GM19397 (cell line): ENCODE data around the gene FRMD4A.

Source experiments
- ATAC-seq: cut with Tn5 transposase; IDR thresholded peaks from one replicate; pipeline ENCODE4 v1.9.1; 2021; ENCODE audit warnings: mild to moderate bottlenecking, moderate library complexity; ENCODE audit not compliant: unreplicated experiment

The FRMD4A gene

DNA sequence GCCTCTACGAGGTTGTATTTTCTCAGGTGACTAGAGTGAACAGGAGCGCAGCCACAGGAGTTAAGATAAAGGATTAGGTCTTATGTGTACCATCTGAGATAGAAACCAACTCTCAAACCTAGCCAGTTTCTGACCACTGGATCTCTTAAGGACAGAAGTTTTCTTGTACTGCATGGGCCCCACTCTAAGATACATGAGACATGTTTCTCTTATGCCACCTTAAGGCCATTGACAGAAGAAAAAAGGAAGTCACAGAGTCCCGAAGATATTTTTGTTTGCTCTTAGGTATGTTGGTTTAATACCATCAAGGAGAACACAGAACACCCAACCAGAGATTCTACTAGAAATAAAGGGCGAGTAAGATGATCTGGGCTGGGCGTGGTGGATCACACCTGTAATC lies 335.8 kb downstream of the FRMD4A start:
- no peak for ATAC-seq

DNA sequence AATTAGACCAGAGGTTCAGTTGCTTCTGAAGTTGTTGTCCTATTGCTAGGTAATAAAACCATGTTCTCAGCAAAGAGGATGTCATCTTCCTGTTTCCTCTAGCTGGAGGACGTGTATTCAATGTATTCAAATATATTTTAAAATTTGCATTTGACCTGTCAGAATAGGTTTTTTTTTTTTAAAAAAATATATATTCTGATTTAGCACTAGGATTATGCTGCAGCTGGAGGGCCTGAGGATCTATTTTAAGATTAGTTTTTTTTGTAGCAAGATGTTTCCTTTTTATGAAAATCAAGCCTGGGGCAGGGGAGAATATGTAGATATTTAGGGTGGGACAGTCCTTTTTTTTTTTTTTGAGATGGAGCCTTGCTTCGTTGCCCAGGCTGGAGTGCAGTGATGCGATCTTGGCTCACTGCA lies 337.0 kb downstream of the FRMD4A start:
- no peak for ATAC-seq

DNA sequence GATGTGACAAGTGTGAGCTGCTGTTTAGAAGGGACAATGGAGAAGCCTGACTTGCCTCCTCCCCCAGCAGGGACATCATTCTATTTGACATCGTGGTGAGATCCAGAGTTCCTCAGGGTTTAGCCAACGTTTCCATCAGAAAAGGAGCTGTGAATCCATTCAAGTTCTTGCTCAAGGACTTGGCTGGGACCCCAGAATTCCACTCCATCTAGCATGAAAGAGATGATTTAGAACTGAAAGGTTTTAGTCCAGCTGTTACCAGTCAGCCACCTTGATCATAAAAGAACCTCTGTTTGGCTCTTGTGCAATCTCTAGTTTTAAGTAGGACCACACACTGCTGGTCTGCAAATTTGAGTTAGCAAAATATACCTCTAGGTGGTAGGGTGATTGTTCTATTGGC lies 337.6 kb downstream of the FRMD4A start:
- ATAC-seq, result no peak

DNA sequence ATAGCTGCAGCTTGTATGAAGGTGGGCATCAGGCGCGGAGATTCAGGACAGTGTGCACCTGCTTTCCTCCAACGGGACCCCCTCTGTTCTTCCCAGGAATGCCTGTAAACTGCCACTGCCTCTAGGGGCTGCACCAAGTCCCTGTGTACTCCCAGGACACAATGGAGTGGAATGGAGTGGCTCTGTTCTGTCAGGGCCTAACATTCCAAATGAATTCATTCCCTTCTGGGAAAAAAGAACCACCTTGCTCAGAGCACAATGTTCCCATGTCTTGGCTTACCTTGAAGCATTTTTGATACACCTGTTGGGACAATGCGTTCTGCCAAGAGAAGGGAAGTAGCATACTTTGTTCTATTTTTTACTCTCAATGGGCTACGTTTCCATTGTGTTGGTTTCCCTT lies 339.4 kb downstream of the FRMD4A start:
- no peak for ATAC-seq

DNA sequence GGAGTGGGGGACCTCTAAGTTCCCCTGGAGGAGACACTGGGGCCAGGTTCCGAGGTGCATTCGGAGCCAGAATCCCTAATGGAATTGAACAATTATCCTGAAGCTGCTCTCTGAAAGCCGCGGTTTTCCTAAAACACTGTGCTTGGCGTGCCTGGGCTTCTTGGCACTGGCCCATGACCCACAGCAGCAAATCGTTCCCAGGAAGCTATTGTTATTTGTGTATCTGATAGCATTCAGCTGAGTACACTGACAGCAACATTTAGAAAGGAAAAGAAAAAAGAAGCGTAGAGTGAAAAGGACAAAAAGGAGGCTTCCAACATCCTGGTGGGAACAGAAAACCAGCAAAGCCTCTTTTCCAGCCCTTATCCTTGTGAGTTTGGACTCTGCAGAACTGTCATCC lies 339.8 kb downstream of the FRMD4A start:
- no peak for ATAC-seq

DNA sequence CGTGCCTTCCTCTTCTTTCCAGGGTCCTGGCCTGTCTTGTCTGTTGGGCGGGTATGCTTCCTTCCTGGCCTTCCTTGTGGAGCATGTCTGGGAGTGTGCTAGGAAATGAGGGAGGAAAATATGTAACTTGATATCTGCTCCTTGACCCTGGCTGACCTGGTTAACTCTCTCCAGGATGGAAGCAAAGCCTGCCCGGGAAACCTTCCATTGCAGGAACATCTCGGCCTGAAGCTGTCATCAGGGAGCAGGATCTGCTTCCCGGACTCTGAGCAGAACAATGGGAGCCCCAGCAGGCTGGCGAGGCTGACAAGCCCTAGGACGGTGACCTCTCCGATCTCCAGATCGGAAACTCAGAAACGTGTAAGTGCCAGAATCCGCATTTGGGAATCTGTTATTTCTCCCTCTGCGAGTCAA lies 340.3 kb downstream of the FRMD4A start:
- ATAC-seq, result no peak

DNA sequence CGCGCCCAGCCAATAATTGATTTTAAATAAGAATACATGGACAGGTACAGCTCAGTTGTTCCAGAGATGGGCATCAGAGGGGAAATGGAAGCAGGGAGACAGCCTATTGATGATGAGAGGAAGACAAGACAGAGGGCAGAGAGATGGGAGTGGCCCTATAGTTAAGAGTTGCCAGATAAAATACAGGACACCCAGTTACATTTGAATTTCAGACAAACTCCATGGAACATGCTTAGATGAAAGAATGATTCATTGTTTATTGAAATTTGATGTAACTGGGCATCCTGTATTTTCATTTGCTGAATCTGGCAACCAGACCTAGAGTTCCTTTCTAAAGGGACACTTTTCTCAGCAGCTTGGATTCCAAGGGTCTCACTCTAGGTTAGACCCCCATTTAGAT lies 341.1 kb downstream of the FRMD4A start:
- no peak for ATAC-seq

DNA sequence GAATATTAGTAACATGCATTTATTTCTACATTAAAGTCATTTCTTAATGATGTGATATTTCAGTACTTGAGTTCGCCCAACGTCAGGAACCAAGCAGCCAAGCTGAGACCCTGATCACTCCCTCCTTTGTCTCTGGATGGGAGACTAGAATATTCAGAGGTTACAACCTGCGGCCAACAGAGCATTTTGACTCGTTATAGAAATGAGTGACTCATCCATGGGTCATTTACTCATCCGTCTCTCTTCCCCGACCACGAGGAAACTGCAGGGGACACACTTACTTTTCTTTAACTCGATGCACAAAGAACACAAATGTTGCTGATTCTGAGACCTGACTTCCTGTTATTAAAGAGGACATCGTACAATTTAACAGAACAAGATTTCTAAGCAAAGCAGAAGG lies 343.3 kb downstream of the FRMD4A start:
- ATAC-seq, result no peak

DNA sequence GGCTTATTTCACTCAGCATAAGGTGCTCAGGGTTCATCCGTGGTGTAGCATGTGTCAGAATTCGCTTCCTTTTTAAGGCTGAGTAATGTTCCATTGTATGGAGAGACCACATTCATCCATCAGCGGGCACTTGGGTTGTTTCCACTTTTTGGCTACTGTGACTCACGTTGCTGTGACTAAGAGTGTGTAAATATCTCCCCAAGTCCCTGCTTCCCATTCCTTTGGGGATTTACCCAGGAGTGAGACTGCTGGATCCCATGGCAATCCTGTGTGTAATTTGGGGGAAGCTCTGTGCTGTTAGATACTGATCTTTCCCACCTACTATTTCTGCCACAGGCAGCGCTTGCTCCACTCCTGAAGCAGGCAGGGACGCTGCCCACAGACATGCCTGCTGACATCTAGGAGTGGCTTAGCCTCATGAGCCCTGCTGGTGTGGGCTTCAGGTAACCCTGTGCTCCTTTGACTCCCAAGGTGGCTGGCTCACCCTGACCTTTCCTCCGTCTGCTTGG lies 346.0 kb downstream of the FRMD4A start:
- no peak for ATAC-seq

DNA sequence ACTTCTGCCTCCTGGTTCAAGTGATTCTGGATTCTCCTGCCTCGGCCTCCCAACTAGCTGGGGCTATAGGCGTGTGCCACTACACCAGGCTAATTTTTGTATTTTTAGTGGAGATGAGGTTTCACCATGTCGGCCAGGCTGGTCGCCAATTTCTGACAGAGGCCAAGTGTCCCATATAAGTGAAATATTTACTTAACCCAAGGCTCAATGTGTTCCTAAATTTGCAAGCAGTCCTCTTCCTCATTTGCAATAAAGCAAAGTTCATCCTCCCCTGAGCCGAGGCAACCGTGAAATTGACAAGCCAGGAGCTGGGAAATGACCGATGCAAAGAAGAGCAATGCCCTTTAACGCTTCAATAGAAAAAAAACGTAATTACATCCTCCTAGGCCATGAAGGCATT lies 347.7 kb downstream of the FRMD4A start:
- ATAC-seq, result no peak

DNA sequence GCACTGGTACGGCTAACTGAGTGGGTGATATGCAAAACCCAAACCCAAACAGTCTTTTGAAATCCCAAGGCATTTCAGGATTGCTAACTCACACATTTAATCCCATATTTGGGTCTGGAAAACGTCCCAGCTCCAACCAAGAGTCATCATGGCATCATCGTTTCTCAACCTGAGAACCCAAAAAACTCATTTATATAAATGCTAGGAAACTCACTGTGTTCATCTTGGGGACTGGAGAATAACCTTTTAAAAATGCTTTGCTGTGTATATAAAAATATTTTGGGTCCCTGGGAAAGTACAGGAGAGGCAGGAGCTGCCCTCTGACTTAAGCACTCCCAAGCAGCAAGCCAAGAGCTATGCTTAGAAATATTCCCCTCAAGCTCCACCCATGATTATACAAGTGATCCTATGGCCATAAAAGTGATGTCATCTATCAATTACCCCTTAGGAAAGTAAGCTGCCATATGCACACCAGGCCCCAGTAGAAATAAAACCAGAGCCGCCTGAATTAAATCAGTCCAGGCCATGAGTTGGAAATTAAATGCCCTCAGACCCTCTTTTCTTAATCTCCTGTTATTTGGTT lies 352.1 kb downstream of the FRMD4A start:
- no peak for ATAC-seq

DNA sequence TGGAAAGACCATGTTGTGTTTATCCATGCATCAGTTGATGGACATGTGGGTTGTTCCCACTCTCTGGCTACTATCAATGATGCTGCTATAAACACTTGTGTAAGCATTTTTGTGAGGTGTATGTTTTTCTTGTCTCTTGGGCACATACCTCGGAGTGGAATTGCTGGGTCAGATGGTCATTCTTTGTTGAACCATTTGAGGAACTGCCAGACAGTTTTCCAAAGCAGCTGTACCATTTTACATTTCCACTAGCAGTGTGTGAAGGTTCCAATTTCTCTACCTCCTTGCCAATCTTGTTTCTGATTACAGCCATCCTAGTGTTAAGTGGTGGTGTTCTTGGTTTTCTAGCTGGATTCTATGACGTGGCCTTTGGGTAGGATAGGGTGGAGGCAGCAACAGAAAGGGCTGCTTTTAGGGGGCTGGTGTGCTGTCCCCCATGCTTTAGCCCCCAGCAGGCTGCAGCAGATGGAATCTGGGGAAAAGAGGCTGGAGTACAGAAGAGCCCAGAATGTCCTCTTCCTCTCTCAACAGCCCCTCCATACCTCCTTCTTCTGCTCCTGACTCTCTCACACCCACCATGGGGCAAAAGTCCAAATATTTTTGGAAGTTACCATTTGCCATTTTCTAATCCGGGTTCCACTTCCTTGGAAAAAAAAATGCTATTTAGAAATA lies 352.7 kb downstream of the FRMD4A start:
- no peak for ATAC-seq

DNA sequence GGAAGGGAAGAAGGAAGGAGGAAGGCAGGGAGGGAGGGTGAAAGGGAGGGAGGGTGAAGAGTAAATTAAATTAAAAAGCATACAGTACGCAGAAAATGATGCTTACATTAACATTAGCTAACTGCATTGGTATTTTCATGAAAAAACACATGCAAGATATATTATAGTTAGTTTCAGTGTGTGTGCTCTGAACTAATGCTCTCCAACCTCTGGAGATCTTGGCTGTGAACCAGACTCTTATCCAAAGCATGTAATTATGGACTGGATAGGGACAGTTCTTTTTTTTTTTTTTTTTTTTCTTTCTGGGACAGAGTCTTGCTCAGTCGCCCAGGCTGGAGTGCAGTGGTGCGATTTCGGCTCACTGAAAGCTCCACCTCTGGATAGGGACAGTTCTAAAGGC lies 357.0 kb downstream of the FRMD4A start:
- no peak for ATAC-seq

DNA sequence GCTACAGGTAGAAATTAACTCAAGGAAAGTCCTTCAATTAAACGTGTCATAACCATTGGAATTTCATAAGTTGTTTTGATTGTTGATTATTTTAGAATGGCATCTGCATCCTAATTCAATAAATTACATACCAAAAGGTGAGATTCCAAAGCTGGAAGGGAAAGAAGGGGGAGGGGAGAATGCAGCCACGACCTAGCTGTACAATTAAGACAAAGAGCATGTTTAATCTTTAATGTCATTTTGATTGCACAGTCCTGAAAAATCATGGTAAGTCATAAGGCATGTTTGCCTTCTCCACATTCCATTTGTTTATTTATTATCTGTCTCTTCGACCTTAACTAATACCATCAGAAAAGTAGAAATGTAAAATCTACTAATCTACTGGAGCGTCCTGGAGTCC lies 358.1 kb downstream of the FRMD4A start:
- no peak for ATAC-seq

DNA sequence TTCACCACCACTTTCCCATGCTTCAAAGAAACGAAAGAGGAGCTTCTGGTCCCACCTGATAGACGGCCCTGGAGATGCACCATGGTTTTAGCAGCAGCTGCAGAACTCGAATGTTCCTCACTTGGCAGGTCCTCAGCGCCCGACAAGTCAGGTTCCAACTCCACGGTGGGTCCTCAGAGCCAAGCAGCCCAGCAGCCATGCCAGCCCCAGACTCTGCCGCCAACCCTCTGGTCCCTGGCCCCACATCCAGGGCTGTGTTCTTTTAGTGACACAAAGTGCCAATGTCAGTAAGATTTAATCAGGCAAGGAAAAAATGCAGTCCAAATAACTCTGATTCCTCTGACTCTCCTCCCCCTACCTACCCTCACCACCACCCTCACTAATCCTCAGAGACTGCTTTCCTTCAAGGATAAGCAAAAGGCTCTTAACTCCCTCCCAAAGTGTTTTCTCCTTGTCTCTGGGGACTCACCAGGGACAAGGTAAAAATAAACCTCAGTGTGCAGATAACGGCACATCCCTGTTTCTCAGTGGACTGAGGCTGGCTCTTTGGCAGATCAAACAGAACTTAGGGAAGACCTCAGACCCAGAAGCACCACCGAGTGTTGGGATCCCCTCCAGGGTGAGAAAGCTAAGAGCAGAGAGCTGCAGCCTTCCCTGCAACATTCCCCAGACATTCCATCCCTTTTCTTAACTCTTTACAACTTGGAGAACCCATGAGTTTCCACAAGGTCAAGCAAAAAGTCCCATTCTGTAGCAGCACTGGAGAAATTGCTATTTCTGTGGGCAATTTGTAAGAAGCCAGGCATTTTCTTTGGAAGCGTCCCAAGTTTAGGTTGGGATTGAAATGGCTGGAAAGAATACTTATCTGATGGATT lies 358.9 kb downstream of the FRMD4A start:
- ATAC-seq, result no peak

DNA sequence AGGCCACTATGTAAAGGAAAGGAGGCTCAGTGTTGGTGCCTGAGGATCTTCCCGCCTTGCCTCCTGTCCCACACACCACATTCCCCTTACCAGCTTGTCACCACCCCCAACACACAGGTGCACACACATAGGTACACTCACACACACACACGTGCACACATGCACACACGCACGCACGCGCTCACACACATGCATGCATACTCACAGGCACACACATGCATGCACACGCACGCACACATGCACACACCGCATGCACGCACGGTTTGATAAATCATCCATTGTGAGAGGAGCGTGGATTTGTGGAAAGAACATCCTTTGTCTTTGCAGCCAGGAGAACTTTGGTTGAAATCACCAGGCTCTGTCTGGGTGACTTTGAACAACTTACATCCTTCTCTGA lies 359.8 kb downstream of the FRMD4A start:
- no peak for ATAC-seq

DNA sequence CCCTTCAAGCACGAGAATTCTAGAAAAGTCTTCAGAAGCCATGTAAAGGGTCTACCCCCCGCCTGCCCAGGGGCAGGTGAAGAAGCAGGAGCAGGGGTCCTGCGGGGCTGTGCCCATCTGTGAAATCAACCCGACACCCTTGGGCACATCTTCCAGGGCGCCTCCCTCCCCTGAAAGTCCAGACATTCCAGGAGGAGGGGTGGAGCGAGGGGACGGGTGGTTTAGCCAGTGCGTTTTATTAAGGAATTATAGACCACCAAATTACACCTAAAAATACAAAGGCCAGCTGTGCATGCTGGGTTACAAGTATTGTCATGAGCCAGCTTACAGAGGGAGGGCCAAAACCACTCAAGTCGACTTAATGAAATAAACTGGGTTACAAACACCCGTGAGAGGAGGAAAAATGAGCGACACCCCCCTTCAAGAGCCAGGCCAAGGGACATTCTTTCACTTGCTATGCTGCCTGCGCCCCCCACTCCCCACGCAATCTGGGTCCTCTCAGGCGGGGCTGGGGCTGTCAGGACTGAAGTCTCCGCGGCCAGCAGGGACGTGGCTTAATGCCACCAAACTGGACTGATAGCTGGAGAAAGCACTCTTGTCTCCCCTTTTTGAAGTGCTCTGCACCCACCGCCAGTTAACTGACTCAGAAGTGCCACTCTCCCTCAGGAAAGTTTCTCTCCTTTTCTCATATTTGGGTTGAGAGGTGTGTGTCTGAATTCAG lies 360.3 kb downstream of the FRMD4A start:
- no peak for ATAC-seq

DNA sequence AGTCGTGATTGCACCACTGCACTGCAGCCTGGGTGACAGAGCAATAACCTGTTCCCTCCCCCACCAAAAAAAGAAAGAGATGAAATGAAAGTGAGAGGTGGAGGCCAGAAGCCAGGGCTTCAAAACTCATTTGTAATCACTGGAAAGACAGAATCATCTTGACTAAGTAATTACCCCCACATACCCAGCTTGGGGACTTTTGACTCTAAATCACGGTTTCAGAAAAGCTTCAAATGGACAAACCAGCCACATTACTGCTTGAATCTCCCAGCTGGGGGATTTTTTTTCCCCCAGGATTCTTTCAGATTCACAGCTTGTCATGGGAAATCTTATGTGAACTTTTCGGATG lies 361.0 kb downstream of the FRMD4A start:
- no peak for ATAC-seq

DNA sequence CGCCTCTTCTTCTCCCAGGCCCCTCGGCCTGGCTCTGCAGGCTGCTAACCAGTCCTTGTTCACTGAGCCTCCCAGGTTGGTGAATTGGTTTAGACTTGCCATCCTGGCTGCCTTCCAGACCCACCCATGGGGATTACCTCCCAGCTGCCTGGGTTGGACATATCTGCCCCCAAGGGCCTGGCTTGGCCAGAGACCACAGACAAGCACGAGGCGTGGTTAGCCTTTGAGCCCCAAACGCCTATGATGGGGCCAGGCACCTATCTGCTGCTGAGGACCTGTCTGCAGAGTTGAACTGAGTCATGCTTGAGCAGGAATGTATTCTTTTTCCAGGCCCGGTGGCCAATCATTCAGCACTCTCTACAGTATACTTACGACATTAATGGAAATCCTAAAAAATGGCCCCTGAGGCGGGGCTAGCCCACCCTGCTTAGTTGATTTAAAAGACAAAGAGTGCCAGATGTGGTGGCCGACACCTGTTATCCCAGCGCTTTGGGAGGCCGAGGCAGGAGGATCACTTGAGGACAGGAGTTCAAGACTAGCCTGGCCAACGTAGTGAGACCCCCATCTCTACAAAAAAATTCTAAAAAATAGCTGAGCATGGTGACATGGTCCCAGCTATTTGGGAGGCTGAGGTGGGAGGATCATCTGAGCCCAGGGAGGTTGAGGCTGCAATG lies 361.5 kb downstream of the FRMD4A start:
- no peak for ATAC-seq

DNA sequence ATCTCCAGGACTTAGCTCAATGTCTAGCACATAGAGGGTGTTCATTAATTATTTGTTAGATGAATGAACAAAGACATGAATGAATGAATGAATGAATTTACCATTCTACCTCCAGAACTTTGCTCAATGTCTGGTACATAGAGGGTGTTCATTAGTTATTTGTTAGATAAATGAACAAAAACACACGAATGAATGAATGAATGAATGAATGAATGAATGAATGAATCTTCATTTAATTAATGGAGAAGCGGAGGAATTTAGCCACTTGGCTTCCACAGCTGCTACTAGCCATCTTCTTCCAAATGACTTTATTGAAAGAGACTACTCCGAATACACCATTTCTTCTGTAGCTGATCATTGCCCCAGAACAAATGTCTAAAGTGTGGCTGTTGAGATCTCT lies 368.9 kb downstream of the FRMD4A start:
- no peak for ATAC-seq

DNA sequence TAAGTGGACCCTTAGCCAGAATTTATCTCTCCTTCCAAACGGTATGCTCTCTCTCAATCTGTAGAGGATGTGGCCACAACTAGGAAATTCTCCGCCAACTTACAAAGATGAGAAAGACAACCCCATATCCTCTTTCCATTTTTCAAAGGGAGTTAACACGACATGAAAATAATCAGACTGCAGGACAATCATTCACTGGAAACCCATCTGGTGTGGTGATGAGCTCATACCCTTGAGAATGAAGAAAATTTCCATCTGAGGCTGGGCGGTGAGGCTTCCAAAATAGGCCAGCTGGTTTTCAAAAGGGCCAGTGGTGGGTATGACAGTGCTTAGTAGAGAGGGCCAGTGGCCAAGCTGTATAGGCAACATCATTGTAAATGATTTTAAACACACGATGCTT lies 369.6 kb downstream of the FRMD4A start:
- ATAC-seq, result no peak
